Measurements from ENCODE around the gene TM9SF1.

TM9SF1 gene, protein sequence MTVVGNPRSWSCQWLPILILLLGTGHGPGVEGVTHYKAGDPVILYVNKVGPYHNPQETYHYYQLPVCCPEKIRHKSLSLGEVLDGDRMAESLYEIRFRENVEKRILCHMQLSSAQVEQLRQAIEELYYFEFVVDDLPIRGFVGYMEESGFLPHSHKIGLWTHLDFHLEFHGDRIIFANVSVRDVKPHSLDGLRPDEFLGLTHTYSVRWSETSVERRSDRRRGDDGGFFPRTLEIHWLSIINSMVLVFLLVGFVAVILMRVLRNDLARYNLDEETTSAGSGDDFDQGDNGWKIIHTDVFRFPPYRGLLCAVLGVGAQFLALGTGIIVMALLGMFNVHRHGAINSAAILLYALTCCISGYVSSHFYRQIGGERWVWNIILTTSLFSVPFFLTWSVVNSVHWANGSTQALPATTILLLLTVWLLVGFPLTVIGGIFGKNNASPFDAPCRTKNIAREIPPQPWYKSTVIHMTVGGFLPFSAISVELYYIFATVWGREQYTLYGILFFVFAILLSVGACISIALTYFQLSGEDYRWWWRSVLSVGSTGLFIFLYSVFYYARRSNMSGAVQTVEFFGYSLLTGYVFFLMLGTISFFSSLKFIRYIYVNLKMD

GRCh38 chr14:24195186-24196070 lies at the start of gene TM9SF1:
TSS of gene TM9SF1 (minus strand) at chr14:24195441. CDS start at chr14:24195019, 422 bp downstream.
- TF ChIP-seq, protein P1, sequence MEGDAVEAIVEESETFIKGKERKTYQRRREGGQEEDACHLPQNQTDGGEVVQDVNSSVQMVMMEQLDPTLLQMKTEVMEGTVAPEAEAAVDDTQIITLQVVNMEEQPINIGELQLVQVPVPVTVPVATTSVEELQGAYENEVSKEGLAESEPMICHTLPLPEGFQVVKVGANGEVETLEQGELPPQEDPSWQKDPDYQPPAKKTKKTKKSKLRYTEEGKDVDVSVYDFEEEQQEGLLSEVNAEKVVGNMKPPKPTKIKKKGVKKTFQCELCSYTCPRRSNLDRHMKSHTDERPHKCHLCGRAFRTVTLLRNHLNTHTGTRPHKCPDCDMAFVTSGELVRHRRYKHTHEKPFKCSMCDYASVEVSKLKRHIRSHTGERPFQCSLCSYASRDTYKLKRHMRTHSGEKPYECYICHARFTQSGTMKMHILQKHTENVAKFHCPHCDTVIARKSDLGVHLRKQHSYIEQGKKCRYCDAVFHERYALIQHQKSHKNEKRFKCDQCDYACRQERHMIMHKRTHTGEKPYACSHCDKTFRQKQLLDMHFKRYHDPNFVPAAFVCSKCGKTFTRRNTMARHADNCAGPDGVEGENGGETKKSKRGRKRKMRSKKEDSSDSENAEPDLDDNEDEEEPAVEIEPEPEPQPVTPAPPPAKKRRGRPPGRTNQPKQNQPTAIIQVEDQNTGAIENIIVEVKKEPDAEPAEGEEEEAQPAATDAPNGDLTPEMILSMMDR (IDR thresholded peaks at IDR 0.05): no peak

DNA sequence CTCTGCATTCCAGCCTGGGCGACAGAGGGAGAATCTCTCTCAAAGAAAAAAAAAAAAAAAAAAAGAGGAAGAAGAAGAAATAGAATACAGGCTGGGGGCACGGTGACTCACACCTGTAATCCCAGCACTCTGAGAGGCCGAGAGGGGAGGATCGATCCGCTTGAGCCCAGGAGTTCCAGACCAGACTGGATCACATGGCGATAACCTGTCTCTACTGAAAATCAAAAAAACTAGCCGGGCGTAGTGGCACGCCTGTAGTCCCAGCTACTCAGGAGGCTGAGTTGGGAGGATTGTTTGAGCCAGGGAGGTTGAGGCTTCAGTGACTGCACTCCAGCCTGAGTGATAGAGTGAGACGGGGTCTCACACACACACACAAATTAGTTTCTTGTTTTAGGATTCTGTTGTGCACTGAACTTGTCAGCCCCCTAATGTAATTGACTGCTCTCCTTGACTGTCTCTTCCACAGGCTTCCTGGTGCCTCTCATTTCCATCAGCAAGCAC lies 48.1 kb upstream of the TM9SF1 start:
- TF ChIP-seq, protein P1 (IDR thresholded peaks at IDR 0.05): no peak

DNA sequence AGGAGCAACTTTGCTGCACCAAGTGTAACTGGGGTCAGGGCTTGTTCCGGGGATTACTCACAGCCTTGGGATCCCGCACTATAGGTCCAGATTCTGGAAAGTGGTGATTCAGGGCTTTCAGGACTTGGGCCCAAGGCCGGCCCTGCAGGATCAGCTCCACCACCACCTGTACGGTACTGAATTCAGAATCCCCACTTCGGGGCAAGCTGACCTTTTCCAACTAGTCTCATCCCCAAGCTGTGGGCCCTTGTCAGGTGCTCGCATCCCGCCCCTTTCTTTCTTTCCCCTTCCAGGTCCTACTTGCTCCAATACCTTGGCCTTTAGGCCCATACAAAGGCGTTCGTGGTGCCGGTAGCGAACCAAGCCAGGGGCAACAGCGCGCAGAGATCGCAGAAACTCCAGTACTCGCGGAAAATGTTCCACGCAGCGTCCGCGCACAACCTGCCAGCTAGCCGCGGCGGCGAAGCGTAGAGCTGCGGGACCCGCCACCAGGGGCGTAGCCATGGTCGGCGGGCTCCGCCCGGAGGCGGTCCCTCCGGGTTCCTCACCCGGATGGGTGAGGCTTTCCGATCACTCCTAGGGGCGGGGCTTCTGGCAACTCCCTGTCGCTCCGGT lies 46.7 kb upstream of the TM9SF1 start:
- TF ChIP-seq, protein P1 (IDR thresholded peaks at IDR 0.05): no peak

GRCh38 chr14:24240110-24240918 lies 45.1 kb upstream of the TM9SF1 start:
- TF ChIP-seq, protein P1 (IDR thresholded peaks at IDR 0.05): no peak

DNA sequence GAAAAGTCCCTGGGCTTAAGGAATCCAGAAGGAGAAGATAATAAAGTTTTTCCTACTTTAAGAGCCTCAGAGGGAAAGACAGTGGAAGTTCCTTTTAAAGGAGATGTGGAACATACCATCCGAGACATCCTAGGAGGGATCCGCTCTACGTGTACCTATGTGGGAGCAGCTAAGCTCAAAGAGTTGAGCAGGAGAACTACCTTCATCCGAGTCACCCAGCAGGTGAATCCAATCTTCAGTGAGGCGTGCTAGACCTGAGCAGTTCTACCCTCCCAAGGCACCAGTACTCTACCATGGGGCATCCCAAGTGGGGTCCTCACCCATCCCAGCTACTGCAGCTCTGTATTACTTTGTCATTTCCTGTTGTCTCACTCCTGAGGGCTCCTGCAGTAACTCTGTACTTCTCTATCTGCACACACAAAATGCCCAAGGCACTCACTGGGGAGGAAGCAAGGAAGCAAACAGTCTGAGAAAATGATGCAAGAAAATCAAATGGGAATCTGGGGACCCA lies 43.3 kb upstream of the TM9SF1 start:
- TF ChIP-seq, protein P1 (IDR thresholded peaks at IDR 0.05): no peak

GRCh38 chr14:24238123-24238522 lies 42.9 kb upstream of the TM9SF1 start:
- TF ChIP-seq, protein P1 (IDR thresholded peaks at IDR 0.05): no peak
